ENCODE data around the gene LRMDA.

DNA sequence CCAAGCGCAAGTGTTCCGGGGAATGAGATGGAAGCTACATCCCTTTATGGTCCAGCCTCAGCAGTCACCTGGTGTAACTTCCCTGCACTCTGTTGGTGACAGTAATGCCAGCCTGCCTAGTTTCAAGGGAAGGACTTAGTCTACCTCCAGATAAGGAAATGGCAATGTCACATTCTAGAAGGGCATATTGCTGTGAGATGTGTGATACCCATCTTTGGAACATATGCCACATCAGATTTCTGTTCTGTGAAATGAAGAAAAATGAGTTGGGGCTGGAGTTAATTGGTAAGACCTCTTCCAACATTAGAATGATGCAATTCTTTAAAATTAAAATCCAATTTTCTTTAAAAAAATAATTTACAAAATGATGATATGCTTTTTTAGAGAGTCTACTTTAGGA lies 212.0 kb downstream of the LRMDA start:
- TF ChIP-seq, protein P1, sequence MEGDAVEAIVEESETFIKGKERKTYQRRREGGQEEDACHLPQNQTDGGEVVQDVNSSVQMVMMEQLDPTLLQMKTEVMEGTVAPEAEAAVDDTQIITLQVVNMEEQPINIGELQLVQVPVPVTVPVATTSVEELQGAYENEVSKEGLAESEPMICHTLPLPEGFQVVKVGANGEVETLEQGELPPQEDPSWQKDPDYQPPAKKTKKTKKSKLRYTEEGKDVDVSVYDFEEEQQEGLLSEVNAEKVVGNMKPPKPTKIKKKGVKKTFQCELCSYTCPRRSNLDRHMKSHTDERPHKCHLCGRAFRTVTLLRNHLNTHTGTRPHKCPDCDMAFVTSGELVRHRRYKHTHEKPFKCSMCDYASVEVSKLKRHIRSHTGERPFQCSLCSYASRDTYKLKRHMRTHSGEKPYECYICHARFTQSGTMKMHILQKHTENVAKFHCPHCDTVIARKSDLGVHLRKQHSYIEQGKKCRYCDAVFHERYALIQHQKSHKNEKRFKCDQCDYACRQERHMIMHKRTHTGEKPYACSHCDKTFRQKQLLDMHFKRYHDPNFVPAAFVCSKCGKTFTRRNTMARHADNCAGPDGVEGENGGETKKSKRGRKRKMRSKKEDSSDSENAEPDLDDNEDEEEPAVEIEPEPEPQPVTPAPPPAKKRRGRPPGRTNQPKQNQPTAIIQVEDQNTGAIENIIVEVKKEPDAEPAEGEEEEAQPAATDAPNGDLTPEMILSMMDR (IDR thresholded peaks at IDR 0.05), result no peak
- no peak for TF ChIP-seq POLR2A (IDR thresholded peaks at IDR 0.05)
